HG03432 (cell line): Measurements from ENCODE around the gene ZNF84.
A peak's percentile ranks its signal among the peaks of the same experiment; 100 is the strongest.

Source experiments
- ATAC-seq: cut with Tn5 transposase; IDR thresholded peaks from one replicate; pipeline ENCODE4 v1.9.1; 2021; ENCODE audit warnings: mild to moderate bottlenecking, moderate library complexity; ENCODE audit not compliant: unreplicated experiment

ZNF84 gene

DNA sequence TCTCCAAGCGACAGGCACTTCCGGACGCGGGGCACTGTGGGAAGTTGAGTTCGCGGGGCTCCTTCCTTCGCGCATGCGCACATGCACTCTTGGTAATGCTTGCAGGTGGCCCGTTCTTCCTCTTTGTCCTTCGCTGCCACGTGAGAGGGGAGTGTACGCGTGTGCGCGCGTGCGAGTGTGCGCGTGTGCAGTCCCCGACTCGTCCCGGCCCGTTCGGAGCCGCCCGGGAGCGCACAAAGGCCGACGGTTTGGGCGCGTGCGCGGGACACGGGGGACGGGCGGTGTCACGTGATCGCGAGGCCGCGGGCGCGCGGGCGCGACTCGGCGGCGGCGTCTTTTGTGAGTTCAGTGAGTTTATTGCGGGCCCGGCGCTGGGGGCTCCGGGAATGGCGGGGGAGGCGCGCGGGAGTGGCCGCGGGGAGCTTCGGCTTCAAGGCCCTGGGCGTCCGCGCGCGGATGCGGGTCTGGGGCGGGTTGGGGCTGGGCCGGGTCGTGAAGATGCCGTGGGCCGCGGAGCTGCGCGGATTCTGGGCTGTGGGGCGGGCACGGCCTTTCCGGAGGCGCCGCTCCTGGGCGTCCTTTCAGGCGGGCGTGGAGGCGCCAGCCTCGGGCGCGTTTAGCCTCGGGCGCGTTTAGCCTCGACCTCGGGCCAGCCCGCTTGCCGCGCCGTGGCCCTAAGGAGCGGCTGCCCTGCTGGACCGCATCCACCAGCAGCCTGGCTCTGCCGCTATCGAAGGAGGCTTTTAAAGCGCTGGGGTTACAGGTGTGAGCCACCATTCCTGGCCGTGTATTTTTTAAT lies at the start of gene ZNF84:
TSS of gene ZNF84 (plus strand) at position 303 of the 799 bp plus-strand sequence. CDS start 3,959 bp downstream, outside the sequence.
- ATAC-seq: peak; percentile 96

DNA sequence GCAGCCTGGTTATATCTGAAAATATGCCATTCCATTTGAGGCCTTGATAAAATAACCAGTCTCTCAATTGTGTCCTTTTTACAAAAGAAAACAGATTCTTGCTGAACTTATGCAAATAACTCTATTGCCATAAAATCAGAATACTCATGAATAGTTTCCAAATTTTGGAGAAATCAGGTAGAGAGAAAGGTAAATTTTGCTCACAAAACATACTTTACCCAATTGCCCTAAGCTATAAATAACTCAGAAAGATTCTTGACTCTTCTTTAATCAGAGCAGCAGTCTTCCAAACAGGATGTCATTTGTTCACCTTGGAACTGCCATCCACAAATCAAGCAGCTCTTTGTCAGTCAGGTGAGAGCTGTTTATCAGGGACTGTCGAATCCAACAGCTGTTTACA lies 38.6 kb upstream of the ZNF84 start:
- no peak for ATAC-seq

GRCh38 chr12:133010657-133011297 lies 26.5 kb upstream of the ZNF84 start:
- no peak for ATAC-seq

GRCh38 chr12:133023566-133023965 lies 13.7 kb upstream of the ZNF84 start:
- ATAC-seq: no peak

GRCh38 chr12:133026996-133027395 lies 10.3 kb upstream of the ZNF84 start:
- ATAC-seq: no peak

GRCh38 chr12:133038118-133038709 lies 905 bp downstream of the ZNF84 start:
- ATAC-seq: no peak

DNA sequence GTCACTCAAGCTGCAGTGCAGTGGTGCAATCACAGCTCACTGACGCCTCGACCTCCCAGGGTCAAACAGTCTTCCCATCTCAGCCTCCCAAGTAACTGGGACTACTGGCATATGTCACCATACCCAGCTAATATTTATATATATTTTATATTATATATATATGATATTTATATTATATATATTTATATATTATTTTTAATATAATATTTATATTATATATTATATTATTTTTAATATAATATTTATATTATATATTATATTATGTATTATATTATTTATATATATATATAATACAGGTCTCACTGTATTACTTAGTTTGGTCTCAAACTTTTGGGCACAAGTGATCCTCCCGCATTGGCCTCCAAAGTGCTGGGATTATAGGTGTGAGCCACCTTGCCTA lies 9.4 kb downstream of the ZNF84 start:
- ATAC-seq: no peak

GRCh38 chr12:133057446-133057845 lies 20.1 kb downstream of the ZNF84 start:
- ATAC-seq: no peak

DNA sequence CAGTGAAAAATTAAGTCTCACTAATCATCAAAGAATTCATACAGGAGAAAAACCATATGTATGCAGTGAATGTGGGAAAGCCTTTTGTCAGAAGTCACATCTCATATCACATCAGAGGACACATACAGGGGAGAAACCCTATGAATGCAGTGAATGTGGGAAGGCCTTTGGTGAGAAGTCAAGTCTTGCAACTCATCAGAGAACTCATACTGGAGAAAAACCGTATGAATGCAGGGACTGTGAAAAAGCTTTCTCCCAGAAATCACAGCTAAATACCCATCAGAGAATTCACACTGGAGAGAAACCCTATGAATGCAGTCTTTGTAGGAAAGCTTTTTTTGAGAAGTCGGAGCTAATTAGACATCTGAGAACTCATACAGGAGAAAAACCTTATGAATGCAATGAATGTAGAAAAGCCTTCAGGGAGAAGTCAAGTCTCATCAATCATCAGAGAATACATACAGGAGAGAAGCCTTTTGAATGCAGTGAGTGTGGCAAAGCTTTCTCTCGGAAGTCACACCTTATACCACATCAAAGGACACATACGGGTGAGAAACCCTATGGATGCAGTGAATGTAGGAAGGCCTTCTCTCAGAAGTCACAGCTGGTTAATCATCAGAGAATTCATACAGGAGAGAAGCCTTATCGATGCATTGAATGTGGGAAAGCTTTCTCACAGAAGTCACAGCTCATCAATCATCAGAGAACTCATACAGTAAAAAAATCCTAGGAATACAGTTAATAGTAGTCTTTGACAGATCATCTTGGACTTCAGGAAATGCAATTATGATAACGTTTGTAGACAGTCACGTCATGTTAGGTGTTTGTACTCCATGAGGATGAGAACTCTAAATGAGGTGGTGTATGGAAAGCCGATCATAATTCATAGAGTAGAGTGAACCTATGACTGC lies 21.1 kb downstream of the ZNF84 start:
- no peak for ATAC-seq

GRCh38 chr12:133061954-133062353 lies 24.6 kb downstream of the ZNF84 start:
- no peak for ATAC-seq

DNA sequence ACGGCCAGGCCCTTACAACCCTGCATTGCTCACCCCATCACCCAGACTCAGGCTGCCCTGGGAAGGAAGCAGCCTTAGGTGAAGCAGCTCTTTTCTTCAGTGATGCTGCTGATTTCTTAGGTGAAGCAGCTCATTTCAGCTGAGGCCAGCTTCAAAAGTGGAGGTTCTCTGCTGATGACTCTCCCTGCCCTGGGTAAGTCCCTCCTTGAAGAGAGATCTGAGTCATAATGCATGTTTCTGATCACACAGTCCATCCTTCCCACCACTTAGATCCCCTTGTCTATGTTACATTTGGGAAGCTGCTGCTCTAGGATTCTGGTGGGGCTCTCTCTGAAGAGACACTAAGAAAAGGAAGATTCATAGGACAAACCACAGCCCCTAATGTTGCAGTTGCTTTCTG lies 26.2 kb downstream of the ZNF84 start:
- no peak for ATAC-seq

GRCh38 chr12:133073836-133074235 lies 36.5 kb downstream of the ZNF84 start:
- ATAC-seq: no peak

DNA sequence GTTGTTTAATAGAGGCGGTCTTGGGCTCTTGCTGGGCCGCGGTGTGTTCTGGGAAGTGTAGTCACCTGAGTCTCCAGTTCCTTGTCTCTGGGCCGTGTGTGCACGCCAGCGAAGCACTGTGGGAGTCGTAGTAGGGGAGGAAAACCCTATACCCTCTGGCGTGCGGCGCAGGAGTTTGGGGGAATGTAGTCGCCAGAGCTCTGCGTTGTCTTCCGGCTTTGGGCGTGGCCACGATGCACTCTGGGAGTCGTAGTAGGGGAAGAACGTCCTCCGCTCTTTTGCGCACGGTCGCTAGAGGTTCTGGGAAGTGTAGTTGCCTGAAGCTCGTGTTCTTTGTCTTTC lies 42.7 kb downstream of the ZNF84 start:
- peak; percentile 84 for ATAC-seq

DNA sequence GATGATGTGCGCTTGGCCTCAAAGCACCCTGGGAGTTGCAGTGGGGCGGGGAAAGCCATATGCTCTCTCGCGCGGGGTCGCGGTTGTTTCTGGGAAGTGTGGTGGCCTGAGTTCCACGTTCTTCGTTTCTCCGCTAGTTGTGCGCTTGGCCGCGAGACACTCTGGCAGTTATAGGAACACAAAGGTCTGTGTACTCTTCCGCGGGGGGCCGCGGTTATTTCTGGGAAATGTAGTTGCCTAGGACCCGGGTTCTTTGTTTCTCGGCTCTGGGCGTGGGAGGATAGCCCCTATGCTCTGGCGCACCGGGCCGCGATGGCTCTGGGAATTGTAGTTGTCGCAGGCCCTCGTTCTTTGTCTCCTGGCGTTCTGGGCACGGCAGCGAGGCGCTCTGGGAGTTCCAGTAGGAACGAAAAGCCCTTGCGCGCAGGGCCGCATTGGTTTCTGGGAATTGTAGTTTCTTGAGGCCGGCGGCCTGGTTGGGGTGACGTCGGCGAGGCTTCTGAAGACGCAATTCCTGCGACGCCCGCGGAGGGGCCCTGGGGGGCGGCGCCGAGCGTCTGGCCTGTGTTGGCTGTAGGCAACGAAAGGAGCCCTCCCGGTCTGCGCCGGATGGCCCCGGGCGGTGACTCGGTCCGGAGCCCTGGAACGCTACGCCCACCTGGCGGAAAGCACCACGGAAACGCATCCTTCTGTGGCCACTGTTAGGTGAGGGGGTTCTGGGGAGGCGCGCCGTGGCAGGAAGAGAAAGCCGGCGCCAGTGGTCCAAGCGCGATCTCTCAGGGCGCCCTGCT lies 43.3 kb downstream of the ZNF84 start, which contains the start of gene ZNF140:
TSS of gene ZNF140 (plus strand) at position 556 of the 791 bp plus-strand sequence. CDS start 398 bp downstream, outside the sequence.
- peak; percentile 78 for ATAC-seq

- no peak for ATAC-seq
These were observed 44.0 kb downstream of the ZNF84 start for GRCh38 chr12:133081159-133081780.

DNA sequence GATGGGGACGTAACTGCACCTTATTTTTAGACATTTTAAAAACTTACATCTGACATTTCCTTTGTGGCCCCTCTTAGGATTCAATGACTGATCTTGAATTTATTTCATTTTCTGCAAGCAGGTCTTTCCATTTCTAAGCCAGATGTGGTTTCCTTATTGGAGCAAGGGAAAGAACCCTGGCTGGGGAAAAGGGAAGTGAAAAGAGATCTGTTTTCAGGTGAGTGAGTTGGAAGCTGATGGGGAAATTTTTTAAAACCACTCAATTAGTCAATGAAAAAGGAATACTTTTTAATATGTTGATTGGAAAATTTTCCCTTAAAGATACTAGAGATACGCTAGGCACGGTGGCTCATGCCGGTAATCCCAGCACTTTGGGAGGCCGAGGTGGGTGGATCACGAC lies 46.0 kb downstream of the ZNF84 start:
- ATAC-seq: no peak

GRCh38 chr12:133105620-133106019 lies 68.3 kb downstream of the ZNF84 start:
- ATAC-seq: no peak

- ATAC-seq: no peak
These were observed 68.9 kb downstream of the ZNF84 start for GRCh38 chr12:133106253-133106652.

- ATAC-seq: no peak
These were observed 69.8 kb downstream of the ZNF84 start for GRCh38 chr12:133107121-133107520.

DNA sequence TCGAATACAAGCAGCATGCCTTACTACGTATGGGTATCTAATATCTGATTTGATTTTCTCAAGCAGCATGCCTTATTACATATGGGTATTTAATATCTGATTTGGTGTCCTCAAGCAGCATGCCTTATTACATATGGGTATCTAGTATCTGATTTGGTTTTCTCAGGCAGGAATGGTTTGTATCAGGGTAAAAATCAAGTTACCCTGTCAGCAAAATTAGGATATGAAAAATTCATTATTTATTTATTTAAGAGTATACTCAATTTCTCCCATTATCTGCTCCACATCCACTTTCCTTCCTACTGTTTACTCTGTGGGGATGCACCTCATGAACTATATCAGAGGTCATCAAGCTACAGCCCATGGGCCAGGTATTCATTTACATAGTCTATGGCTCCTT lies 70.8 kb downstream of the ZNF84 start:
- ATAC-seq: no peak
